DND-41 (cell line): ENCODE results near the gene SLC2A11.

ENCODE experiments used
- CTCF ChIP-seq: IDR thresholded peaks from 2 replicates; pipeline ENCODE4 v1.5.1; 2012; ENCODE audit warnings: borderline replicate concordance, low read length, moderate library complexity, mild to moderate bottlenecking; ENCODE audit not compliant: poor library complexity, severe bottlenecking; ENCODE audit errors: extremely low read depth
- EZH2 ChIP-seq: IDR thresholded peaks from 3 replicates; pipeline ENCODE4 v1.6.1; 2012; ENCODE audit warnings: borderline replicate concordance, low read depth, mild to moderate bottlenecking, moderate library complexity, low read length, inconsistent platforms; ENCODE audit not compliant: severe bottlenecking

- no peak for TF ChIP-seq CTCF
- TF ChIP-seq EZH2: no peak
These were observed 51.7 kb downstream of the SLC2A11 start for GRCh38 chr22:23909296-23909898.
